Measurements from ENCODE around the gene DR1.
"Not testable (repeated sequence)": the region's sequence is repeated elsewhere in the genome, so short reads cannot be mapped to it uniquely, and the experiment has no call there.

DR1 gene

GRCh38 chr1:93374334-93375106 is 28.8 kb downstream of the DR1 start:
- no peak for DNase-seq (ENCODE audit: extremely low read depth in 1 of 2, low read depth in 1 of 2)

- DNase-seq (ENCODE audit: extremely low read depth in 1 of 2, low read depth in 1 of 2) = no peak
These were observed 38.9 kb downstream of the DR1 start for GRCh38 chr1:93384656-93385055.

DNA sequence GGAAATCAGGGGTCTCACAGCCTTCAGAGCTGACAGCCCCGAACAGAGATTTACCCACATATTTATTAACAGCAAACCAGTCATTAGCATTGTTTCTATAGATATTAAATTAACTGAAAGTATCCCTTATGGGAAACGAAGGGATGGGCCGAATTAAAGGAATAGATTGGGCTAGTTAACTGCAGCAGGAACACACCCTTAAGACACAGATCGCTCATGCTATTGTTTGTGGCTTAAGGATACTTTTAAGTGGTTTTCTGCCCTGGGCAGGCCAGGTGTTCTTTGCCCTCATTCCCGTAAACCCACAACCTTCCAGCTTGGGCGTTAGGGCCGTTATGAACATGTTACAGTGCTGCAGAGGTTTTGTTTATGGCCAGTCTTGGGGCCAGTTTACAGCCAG is 40.6 kb downstream of the DR1 start:
- not testable (repeated sequence) for DNase-seq (ENCODE audit: extremely low read depth in 1 of 2, low read depth in 1 of 2)

DNA sequence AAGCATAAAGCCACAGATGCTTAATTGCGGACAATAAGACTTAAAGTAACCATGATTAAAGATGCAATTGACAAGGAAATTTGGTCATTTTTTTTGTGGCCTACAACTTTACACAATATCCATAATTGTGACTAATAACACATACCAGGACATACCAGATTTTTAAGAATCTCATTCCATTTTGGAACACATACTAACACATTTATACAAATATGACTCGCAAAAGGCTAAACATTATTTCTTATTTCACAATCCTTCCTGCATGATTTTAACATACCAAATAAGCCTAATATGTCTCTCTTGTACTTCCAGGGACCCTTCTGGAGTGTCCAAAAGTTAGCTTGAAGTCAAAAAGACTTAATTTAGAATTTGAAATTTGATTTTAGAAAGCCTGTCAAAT is 48.8 kb downstream of the DR1 start:
- DNase-seq (ENCODE audit: extremely low read depth in 1 of 2, low read depth in 1 of 2) = no peak

GRCh38 chr1:93395195-93395594 is 49.5 kb downstream of the DR1 start:
- no peak for DNase-seq (ENCODE audit: extremely low read depth in 1 of 2, low read depth in 1 of 2)

- no peak for DNase-seq (ENCODE audit: extremely low read depth in 1 of 2, low read depth in 1 of 2)
These were observed 54.1 kb downstream of the DR1 start for GRCh38 chr1:93399781-93400180.

DNA sequence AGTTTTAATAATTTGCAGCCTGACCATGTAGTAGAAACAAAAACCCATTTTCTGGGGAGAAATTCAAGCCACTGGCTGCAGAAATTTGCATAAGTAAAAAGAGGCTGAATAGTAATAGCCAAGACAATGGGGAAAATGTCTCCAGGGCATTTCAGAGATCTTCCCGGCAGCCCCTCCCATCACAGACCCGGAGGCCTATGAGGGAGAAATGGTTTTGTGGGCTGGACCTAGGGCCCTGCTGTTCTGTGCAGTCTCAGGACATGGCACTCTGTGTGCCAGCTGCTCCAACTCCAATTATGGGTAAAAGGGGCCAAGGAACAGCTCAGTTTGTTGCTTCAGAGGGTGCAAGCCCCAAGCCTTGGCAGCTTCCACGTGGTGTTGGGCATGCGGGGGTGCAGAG is 62.5 kb downstream of the DR1 start:
- DNase-seq (ENCODE audit: extremely low read depth in 1 of 2, low read depth in 1 of 2) = no peak

DNA sequence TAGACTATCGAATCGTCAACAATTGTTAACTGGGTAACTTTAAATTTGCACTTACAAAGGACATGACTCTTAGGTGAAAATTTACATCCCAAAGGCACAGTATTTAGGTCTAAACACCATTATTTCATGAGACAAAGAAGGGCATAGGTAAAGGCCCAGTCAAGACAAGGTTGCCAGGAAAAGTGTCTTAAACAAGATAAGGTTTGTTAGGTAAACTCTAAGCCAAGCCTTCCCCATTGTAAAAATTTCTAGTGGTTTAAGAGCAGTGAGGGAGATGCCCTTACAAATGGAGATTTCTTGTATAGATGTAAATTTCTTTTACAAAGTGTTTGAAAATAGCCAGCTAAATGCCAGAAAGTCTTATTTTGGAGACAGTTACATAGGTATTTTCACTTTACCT is 65.3 kb downstream of the DR1 start:
- no peak for DNase-seq (ENCODE audit: extremely low read depth in 1 of 2, low read depth in 1 of 2)

- no peak for DNase-seq (ENCODE audit: extremely low read depth in 1 of 2, low read depth in 1 of 2)
These were observed 69.0 kb downstream of the DR1 start for GRCh38 chr1:93414749-93415148.

GRCh38 chr1:93415296-93415695 is 69.6 kb downstream of the DR1 start:
- DNase-seq (ENCODE audit: extremely low read depth in 1 of 2, low read depth in 1 of 2) = no peak

GRCh38 chr1:93416183-93416582 is 70.5 kb downstream of the DR1 start:
- no peak for DNase-seq (ENCODE audit: extremely low read depth in 1 of 2, low read depth in 1 of 2)
